ENCODE measurements around the gene LXN. TPM values are rescaled to one million over a fixed set of nuclear protein-coding genes. Genes with fewer than 3 reads are reported as not detected.

The LXN gene
- total RNA-seq, 4 donors from 2014 or later = 7.4 to 11.8 (median 8.0) TPM

- WGBS = 88% methylated on average over 2 of the region's 2 CpGs
- H3K4me1 ChIP-seq = no peaks in the 10 kb centered on the region
Measured at GRCh38 chr3:158685159-158685558, 12.7 kb upstream of the LXN start.

GRCh38 chr3:158683230-158683962, 10.9 kb upstream of the LXN start:
- Histone ChIP-seq H3K36me3 (peaks cover 3% of the 10 kb centered on the region), H3K4me3 (no peak overlapping the region), H3K9me3 (no peaks in the 10 kb centered on the region), H3K27ac (no peak overlapping the region), H3K4me1 (no peaks in the 10 kb centered on the region), H3K27me3 (no peaks in the 10 kb centered on the region)
- 96% methylated on average over 5 of the region's 5 CpGs for WGBS
- TF ChIP-seq EP300 (IDR thresholded peaks at IDR 0.05) (no peak), POLR2A (IDR thresholded peaks at IDR 0.05) (no peak), POLR2AphosphoS5 (IDR thresholded peaks at IDR 0.05) (no peak), CTCF (IDR thresholded peaks at IDR 0.05) (no peak)
- DNase-seq (ENCODE audit: low spot score in 2 of 2) = no peak

More at GRCh38 chr3:158685159-158685558, 12.7 kb upstream of the LXN start:
- no peaks in the 10 kb centered on the region for H3K27me3 ChIP-seq
- DNase-seq (ENCODE audit: low spot score in 2 of 2) = no peak
- H3K9me3 ChIP-seq = no peaks in the 10 kb centered on the region
- H3K27ac ChIP-seq = no peak overlapping the region
- no peak overlapping the region for H3K4me3 ChIP-seq
- peaks cover 4% of the 10 kb centered on the region for H3K36me3 ChIP-seq
- TF ChIP-seq POLR2A (IDR thresholded peaks at IDR 0.05) (no peak), EP300 (IDR thresholded peaks at IDR 0.05) (no peak), CTCF (IDR thresholded peaks at IDR 0.05) (no peak), POLR2AphosphoS5 (IDR thresholded peaks at IDR 0.05) (no peak)

- WGBS = 82% methylated on average over 2 of the region's 2 CpGs
- H3K27me3 ChIP-seq = no peaks in the 10 kb centered on the region
- no peak for DNase-seq (ENCODE audit: low spot score in 2 of 2)
- no peak for TF ChIP-seq EP300 (IDR thresholded peaks at IDR 0.05)
- TF ChIP-seq POLR2A (IDR thresholded peaks at IDR 0.05) = no peak
- TF ChIP-seq CTCF (IDR thresholded peaks at IDR 0.05) = no peak
- no peak for TF ChIP-seq POLR2AphosphoS5 (IDR thresholded peaks at IDR 0.05)
- no peaks in the 10 kb centered on the region for H3K9me3 ChIP-seq
- peaks cover 15% of the 10 kb centered on the region for H3K36me3 ChIP-seq
- H3K4me3 ChIP-seq = no peak overlapping the region
- no peaks in the 10 kb centered on the region for H3K4me1 ChIP-seq
- H3K27ac ChIP-seq = no peak overlapping the region
Measured at GRCh38 chr3:158680861-158681260, 8.4 kb upstream of the LXN start.

- 40% methylated on average over 1 of the region's 1 CpG for WGBS
- TF ChIP-seq CTCF (IDR thresholded peaks at IDR 0.05) (no peak), POLR2A (IDR thresholded peaks at IDR 0.05) (no peak), EP300 (IDR thresholded peaks at IDR 0.05) (no peak), POLR2AphosphoS5 (IDR thresholded peaks at IDR 0.05) (no peak)
Measured at GRCh38 chr3:158679547-158680000, 7.1 kb upstream of the LXN start.

GRCh38 chr3:158678687-158679086, 6.2 kb upstream of the LXN start:
- Histone ChIP-seq H3K4me3 (no peak overlapping the region), H3K4me1 (no peaks in the 10 kb centered on the region), H3K27me3 (no peaks in the 10 kb centered on the region), H3K27ac (no peak overlapping the region), H3K9me3 (no peaks in the 10 kb centered on the region), H3K36me3 (peaks cover 15% of the 10 kb centered on the region)
- 91% methylated on average over 2 of the region's 2 CpGs for WGBS
- TF ChIP-seq POLR2AphosphoS5 (IDR thresholded peaks at IDR 0.05) (no peak), CTCF (IDR thresholded peaks at IDR 0.05) (no peak), EP300 (IDR thresholded peaks at IDR 0.05) (no peak), POLR2A (IDR thresholded peaks at IDR 0.05) (no peak)
- no peak for DNase-seq (ENCODE audit: low spot score in 2 of 2)

More at GRCh38 chr3:158679547-158680000, 7.1 kb upstream of the LXN start:
- no peaks in the 10 kb centered on the region for H3K27me3 ChIP-seq
- no peak for DNase-seq (ENCODE audit: low spot score in 2 of 2)
- H3K36me3 ChIP-seq = peaks cover 15% of the 10 kb centered on the region
- no peaks in the 10 kb centered on the region for H3K9me3 ChIP-seq
- no peaks in the 10 kb centered on the region for H3K4me1 ChIP-seq
- no peak overlapping the region for H3K27ac ChIP-seq
- H3K4me3 ChIP-seq = no peak overlapping the region

All from suprapubic skin (tissue), 4 donors.